ENCODE data around the gene OSBPL8.
A peak's percentile ranks its signal among the peaks of the same experiment; 100 is the strongest.

Gene OSBPL8

DNA sequence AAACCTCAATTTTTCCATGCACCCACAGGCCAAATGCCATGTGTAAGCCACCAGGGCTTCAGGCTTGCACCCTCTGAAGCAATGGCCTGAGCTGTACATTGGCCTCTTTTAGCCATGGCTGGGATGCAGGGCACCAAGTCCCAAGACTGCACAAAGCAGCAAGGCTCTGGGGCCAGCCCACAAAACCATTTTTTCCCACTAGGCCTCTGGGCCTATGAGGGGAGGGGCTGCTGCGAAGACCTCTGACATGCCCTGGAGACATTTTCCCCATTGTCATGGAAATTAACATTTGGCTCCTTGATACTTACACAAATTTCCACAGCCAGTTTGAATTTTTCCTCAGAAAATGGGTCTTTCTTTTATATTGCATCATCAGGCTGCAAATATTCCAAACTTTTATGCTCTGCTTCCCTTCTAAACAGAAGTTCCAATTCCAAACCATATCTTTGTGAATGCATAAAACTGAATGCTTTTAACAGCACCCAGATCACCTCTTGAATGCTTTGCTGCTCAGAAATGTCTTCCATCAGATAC lies 14.3 kb upstream of the OSBPL8 start:
- H3K36me3 ChIP-seq (ENCODE audit: control insufficient read depth in 2 of 2, insufficient read depth in 2 of 2, low read length in 2 of 2) = no peaks in the 10 kb centered on the region
- H3K4me3 ChIP-seq (ENCODE audit: low read length in 2 of 2) = no peak overlapping the region
- no peaks in the 10 kb centered on the region for H3K9me3 ChIP-seq (ENCODE audit: control insufficient read depth in 2 of 2, low read length in 2 of 2)
- no peaks in the 10 kb centered on the region for H3K27me3 ChIP-seq (ENCODE audit: control insufficient read depth in 2 of 2, insufficient read depth in 2 of 2, low read length in 2 of 2)
- no peak overlapping the region for H3K9ac ChIP-seq (ENCODE audit: low read depth in 1 of 2, low read length in 2 of 2)
- H3K27ac ChIP-seq (ENCODE audit: low read depth in 2 of 2, low read length in 2 of 2) = no peak overlapping the region
- no peaks in the 10 kb centered on the region for H3K4me1 ChIP-seq (ENCODE audit: control insufficient read depth in 2 of 2, insufficient read depth in 2 of 2, low read length in 2 of 2)

GRCh38 chr12:76571256-76571655 lies 11.7 kb upstream of the OSBPL8 start:
- no peak overlapping the region for H3K27ac ChIP-seq (ENCODE audit: low read depth in 2 of 2, low read length in 2 of 2)
- no peaks in the 10 kb centered on the region for H3K4me1 ChIP-seq (ENCODE audit: control insufficient read depth in 2 of 2, insufficient read depth in 2 of 2, low read length in 2 of 2)
- no peak overlapping the region for H3K9ac ChIP-seq (ENCODE audit: low read depth in 1 of 2, low read length in 2 of 2)
- no peaks in the 10 kb centered on the region for H3K9me3 ChIP-seq (ENCODE audit: control insufficient read depth in 2 of 2, low read length in 2 of 2)
- no peaks in the 10 kb centered on the region for H3K36me3 ChIP-seq (ENCODE audit: control insufficient read depth in 2 of 2, insufficient read depth in 2 of 2, low read length in 2 of 2)
- H3K4me3 ChIP-seq (ENCODE audit: low read length in 2 of 2) = no peak overlapping the region
- no peaks in the 10 kb centered on the region for H3K27me3 ChIP-seq (ENCODE audit: control insufficient read depth in 2 of 2, insufficient read depth in 2 of 2, low read length in 2 of 2)

- no peak overlapping the region for H3K9ac ChIP-seq (ENCODE audit: low read depth in 1 of 2, low read length in 2 of 2)
- no peak overlapping the region for H3K27ac ChIP-seq (ENCODE audit: low read depth in 2 of 2, low read length in 2 of 2)
- H3K9me3 ChIP-seq (ENCODE audit: control insufficient read depth in 2 of 2, low read length in 2 of 2) = no peaks in the 10 kb centered on the region
- no peaks in the 10 kb centered on the region for H3K36me3 ChIP-seq (ENCODE audit: control insufficient read depth in 2 of 2, insufficient read depth in 2 of 2, low read length in 2 of 2)
- no peaks in the 10 kb centered on the region for H3K4me1 ChIP-seq (ENCODE audit: control insufficient read depth in 2 of 2, insufficient read depth in 2 of 2, low read length in 2 of 2)
- no peak overlapping the region for H3K4me3 ChIP-seq (ENCODE audit: low read length in 2 of 2)
- H3K27me3 ChIP-seq (ENCODE audit: control insufficient read depth in 2 of 2, insufficient read depth in 2 of 2, low read length in 2 of 2) = no peaks in the 10 kb centered on the region
These were observed 10.4 kb upstream of the OSBPL8 start for GRCh38 chr12:76569685-76570604.

DNA sequence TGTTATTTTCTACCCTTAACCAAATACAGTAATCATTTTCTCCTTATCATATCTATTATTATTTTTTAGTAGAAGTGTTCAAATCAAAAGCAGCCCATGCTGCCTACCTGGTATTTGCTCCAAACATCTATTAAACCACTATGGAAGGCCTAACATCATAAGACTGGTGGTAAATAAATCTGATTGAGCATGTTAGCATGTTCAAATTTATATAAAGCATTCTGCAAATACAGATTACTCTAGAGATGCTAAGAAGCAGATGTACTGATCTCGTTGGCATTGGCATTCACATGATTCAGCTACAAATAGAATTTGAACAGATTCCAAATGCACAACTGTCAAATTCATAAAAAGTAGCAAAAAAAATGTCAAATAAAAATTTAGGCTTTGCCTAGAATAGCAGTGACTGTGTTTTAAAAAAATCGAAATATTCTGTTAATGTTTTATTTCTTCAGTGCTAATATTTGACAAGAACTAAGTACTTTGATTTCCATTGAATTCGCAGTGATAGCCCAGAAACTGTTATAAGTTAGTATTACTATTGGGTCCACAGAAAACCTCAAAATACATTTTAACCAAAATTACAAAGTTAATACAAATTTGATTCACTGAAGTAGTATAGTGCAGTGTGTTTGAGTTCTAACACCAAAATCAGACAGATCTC lies 9.4 kb upstream of the OSBPL8 start:
- no peak overlapping the region for H3K9ac ChIP-seq (ENCODE audit: low read depth in 1 of 2, low read length in 2 of 2)
- no peaks in the 10 kb centered on the region for H3K4me1 ChIP-seq (ENCODE audit: control insufficient read depth in 2 of 2, insufficient read depth in 2 of 2, low read length in 2 of 2)
- H3K36me3 ChIP-seq (ENCODE audit: control insufficient read depth in 2 of 2, insufficient read depth in 2 of 2, low read length in 2 of 2) = no peaks in the 10 kb centered on the region
- H3K4me3 ChIP-seq (ENCODE audit: low read length in 2 of 2) = no peak overlapping the region
- H3K9me3 ChIP-seq (ENCODE audit: control insufficient read depth in 2 of 2, low read length in 2 of 2) = no peaks in the 10 kb centered on the region
- no peak overlapping the region for H3K27ac ChIP-seq (ENCODE audit: low read depth in 2 of 2, low read length in 2 of 2)
- H3K27me3 ChIP-seq (ENCODE audit: control insufficient read depth in 2 of 2, insufficient read depth in 2 of 2, low read length in 2 of 2) = no peaks in the 10 kb centered on the region

DNA sequence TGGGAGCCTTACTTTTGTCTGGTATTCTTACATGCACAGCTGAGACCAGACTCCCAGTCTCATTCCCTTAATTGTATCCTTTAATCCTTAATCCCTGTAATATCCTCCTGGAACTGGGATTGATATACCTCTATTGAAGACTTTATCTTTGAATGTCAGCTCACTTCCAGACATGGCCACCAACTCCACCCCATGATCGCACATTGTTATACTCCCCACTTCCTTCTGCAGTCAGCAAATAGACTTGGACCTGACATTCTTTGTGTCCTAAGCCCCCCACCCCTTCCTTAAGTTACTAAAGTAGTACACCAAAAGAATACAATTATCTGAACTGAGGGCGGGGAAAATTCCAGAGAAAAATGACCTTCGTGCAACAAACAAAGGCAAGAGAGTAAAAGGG lies 8.6 kb upstream of the OSBPL8 start:
- H3K4me1 ChIP-seq (ENCODE audit: control insufficient read depth in 2 of 2, insufficient read depth in 2 of 2, low read length in 2 of 2) = no peaks in the 10 kb centered on the region
- H3K9ac ChIP-seq (ENCODE audit: low read depth in 1 of 2, low read length in 2 of 2) = no peak overlapping the region
- H3K27me3 ChIP-seq (ENCODE audit: control insufficient read depth in 2 of 2, insufficient read depth in 2 of 2, low read length in 2 of 2) = no peaks in the 10 kb centered on the region
- no peak overlapping the region for H3K4me3 ChIP-seq (ENCODE audit: low read length in 2 of 2)
- no peak overlapping the region for H3K27ac ChIP-seq (ENCODE audit: low read depth in 2 of 2, low read length in 2 of 2)
- H3K36me3 ChIP-seq (ENCODE audit: control insufficient read depth in 2 of 2, insufficient read depth in 2 of 2, low read length in 2 of 2) = no peaks in the 10 kb centered on the region
- H3K9me3 ChIP-seq (ENCODE audit: control insufficient read depth in 2 of 2, low read length in 2 of 2) = no peaks in the 10 kb centered on the region

- H3K4me1 ChIP-seq (ENCODE audit: control insufficient read depth in 2 of 2, insufficient read depth in 2 of 2, low read length in 2 of 2) = peaks cover 0 to 14% of the 10 kb centered on the region in 2 donors
- H3K9ac ChIP-seq (ENCODE audit: low read depth in 1 of 2, low read length in 2 of 2) = no peak overlapping the region
- H3K9me3 ChIP-seq (ENCODE audit: control insufficient read depth in 2 of 2, low read length in 2 of 2) = no peaks in the 10 kb centered on the region
- H3K36me3 ChIP-seq (ENCODE audit: control insufficient read depth in 2 of 2, insufficient read depth in 2 of 2, low read length in 2 of 2) = no peaks in the 10 kb centered on the region
- no peak overlapping the region for H3K27ac ChIP-seq (ENCODE audit: low read depth in 2 of 2, low read length in 2 of 2)
- H3K4me3 ChIP-seq (ENCODE audit: low read length in 2 of 2) = no peak overlapping the region
- H3K27me3 ChIP-seq (ENCODE audit: control insufficient read depth in 2 of 2, insufficient read depth in 2 of 2, low read length in 2 of 2) = no peaks in the 10 kb centered on the region
These were observed 3.5 kb upstream of the OSBPL8 start for GRCh38 chr12:76563061-76563460.

GRCh38 chr12:76562130-76562529 lies 2.6 kb upstream of the OSBPL8 start:
- H3K4me3 ChIP-seq (ENCODE audit: low read length in 2 of 2) = no peak overlapping the region
- no peaks in the 10 kb centered on the region for H3K36me3 ChIP-seq (ENCODE audit: control insufficient read depth in 2 of 2, insufficient read depth in 2 of 2, low read length in 2 of 2)
- H3K4me1 ChIP-seq (ENCODE audit: control insufficient read depth in 2 of 2, insufficient read depth in 2 of 2, low read length in 2 of 2) = peaks cover 0 to 16% of the 10 kb centered on the region in 2 donors
- no peaks in the 10 kb centered on the region for H3K9me3 ChIP-seq (ENCODE audit: control insufficient read depth in 2 of 2, low read length in 2 of 2)
- H3K27me3 ChIP-seq (ENCODE audit: control insufficient read depth in 2 of 2, insufficient read depth in 2 of 2, low read length in 2 of 2) = no peaks in the 10 kb centered on the region
- no peak overlapping the region for H3K9ac ChIP-seq (ENCODE audit: low read depth in 1 of 2, low read length in 2 of 2)
- H3K27ac ChIP-seq (ENCODE audit: low read depth in 2 of 2, low read length in 2 of 2) = no peak overlapping the region

DNA sequence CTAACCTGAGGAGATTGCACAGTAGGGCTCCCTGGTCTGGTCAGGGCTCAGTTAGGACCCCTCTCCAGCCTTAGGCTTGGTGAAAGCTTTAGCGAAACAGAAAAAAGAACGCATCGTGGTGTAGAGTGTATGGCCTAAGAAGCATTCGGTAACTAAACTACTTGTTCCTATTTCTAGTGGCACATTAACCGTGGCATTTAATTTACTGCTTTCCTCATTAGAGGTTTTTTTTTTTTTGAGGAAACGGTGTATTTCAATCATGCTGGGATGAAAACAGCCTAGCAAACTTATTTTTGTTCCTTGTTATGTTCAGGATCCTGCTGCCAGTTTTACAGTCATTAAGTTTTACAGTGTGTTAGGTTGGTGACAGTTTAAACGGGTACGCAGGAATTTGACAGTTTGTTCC lies 518 bp upstream of the OSBPL8 start:
- no peaks in the 10 kb centered on the region for H3K27me3 ChIP-seq (ENCODE audit: control insufficient read depth in 2 of 2, insufficient read depth in 2 of 2, low read length in 2 of 2)
- H3K4me3 ChIP-seq (ENCODE audit: low read length in 2 of 2) = peak overlapping the region; percentile 82 to 84
- no peaks in the 10 kb centered on the region for H3K9me3 ChIP-seq (ENCODE audit: control insufficient read depth in 2 of 2, low read length in 2 of 2)
- H3K27ac ChIP-seq (ENCODE audit: low read depth in 2 of 2, low read length in 2 of 2) = peak overlapping the region; percentile 87 to 91
- H3K9ac ChIP-seq (ENCODE audit: low read depth in 1 of 2, low read length in 2 of 2) = peak overlapping the region; percentile 82 to 89
- H3K36me3 ChIP-seq (ENCODE audit: control insufficient read depth in 2 of 2, insufficient read depth in 2 of 2, low read length in 2 of 2) = no peaks in the 10 kb centered on the region
- peaks cover 0 to 16% of the 10 kb centered on the region in 2 donors for H3K4me1 ChIP-seq (ENCODE audit: control insufficient read depth in 2 of 2, insufficient read depth in 2 of 2, low read length in 2 of 2)

DNA sequence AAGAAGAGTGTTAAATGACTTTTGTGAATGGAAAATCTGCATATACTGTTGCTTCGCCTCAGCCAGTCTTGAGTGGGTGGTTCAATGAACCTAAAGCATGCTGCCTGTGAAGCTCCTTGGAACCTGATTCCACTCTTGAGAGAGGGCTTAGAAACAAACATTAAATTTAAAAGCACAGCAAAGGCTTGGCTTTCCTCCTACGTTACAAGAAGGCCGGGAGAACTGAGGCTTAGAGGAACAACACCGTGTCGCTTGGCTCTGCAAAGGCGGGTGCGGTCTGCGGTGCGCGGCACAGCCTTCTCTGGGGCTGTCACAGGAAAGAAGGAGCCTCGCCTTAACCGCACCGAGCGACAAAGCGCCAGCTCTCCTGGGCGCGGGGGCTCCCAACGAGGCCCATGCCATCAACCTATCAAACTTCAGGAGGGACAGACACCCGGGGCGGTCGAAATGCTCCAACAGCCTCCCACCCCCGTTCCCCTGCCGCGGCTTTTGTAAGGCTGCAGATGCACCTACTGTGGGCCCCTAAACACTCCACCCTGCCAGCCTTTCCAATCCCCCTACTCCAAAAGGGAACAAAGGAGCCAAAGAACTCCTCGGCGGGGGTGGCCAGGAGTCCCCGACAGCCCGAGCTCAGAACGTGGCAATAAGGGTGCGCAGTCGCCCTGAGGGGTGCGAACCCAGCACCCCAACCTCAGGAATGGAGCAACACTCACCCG lies 729 bp downstream of the OSBPL8 start:
- Histone ChIP-seq H3K27ac (ENCODE audit: low read depth in 2 of 2, low read length in 2 of 2) (peak overlapping the region; percentile 87 to 91), H3K36me3 (ENCODE audit: control insufficient read depth in 2 of 2, insufficient read depth in 2 of 2, low read length in 2 of 2) (no peaks in the 10 kb centered on the region), H3K9ac (ENCODE audit: low read depth in 1 of 2, low read length in 2 of 2) (peak overlapping the region; percentile 89), H3K4me3 (ENCODE audit: low read length in 2 of 2) (peak overlapping the region; percentile 82 to 84), H3K27me3 (ENCODE audit: control insufficient read depth in 2 of 2, insufficient read depth in 2 of 2, low read length in 2 of 2) (no peaks in the 10 kb centered on the region), H3K4me1 (ENCODE audit: control insufficient read depth in 2 of 2, insufficient read depth in 2 of 2, low read length in 2 of 2) (peaks cover 4 to 16% of the 10 kb centered on the region in 2 donors), H3K9me3 (ENCODE audit: control insufficient read depth in 2 of 2, low read length in 2 of 2) (no peaks in the 10 kb centered on the region)

- Histone ChIP-seq H3K4me1 (ENCODE audit: control insufficient read depth in 2 of 2, insufficient read depth in 2 of 2, low read length in 2 of 2) (peaks cover 4 to 16% of the 10 kb centered on the region in 2 donors), H3K27me3 (ENCODE audit: control insufficient read depth in 2 of 2, insufficient read depth in 2 of 2, low read length in 2 of 2) (no peaks in the 10 kb centered on the region), H3K36me3 (ENCODE audit: control insufficient read depth in 2 of 2, insufficient read depth in 2 of 2, low read length in 2 of 2) (no peaks in the 10 kb centered on the region), H3K27ac (ENCODE audit: low read depth in 2 of 2, low read length in 2 of 2) (no peak overlapping the region), H3K9ac (ENCODE audit: low read depth in 1 of 2, low read length in 2 of 2) (no peak overlapping the region), H3K9me3 (ENCODE audit: control insufficient read depth in 2 of 2, low read length in 2 of 2) (no peaks in the 10 kb centered on the region), H3K4me3 (ENCODE audit: low read length in 2 of 2) (no peak overlapping the region)
These were observed 3.2 kb downstream of the OSBPL8 start for GRCh38 chr12:76556368-76556767.
